Natural killer cell (primary cell): ENCODE measurements around the gene TMEM38A. TPM values are rescaled to one million over a fixed set of nuclear protein-coding genes. Genes with fewer than 3 reads are reported as not detected.

Experiments used
- ATAC-seq, 3 donors: fragments of 150-1000 bp in 2 of 3; fragments of 200-7000 bp in 1 of 3; cut with Tn5 transposase; 1 replicate in 1 of 3; 2 replicates in 2 of 3; pipeline ENCODE4 v1.10.0; 2021; ENCODE audit warnings: mild to moderate bottlenecking in 2 of 3, moderate library complexity in 2 of 3
- DNase-seq, 2 donors: peaks; one replicate each; pipeline versions ENCODE4 v3.0.0 to v3.0.0-alpha.2; 2013 to 2021; ENCODE audit warnings: mixed read lengths in 1 of 2
- H3K27ac ChIP-seq: one replicate; pipeline ENCODE4 v1.5.1; 2013; ENCODE audit warnings: mild to moderate bottlenecking, low read length
- H3K27me3 ChIP-seq: one replicate; pipeline ENCODE4 v1.6.1; 2013; ENCODE audit warnings: low read length; ENCODE audit not compliant: control insufficient read depth, insufficient read depth
- H3K36me3 ChIP-seq: one replicate; pipeline ENCODE4 v1.6.1; 2013; ENCODE audit warnings: low read length; ENCODE audit not compliant: control insufficient read depth, insufficient read depth
- H3K4me1 ChIP-seq: one replicate; pipeline ENCODE4 v1.6.1; 2013; ENCODE audit warnings: low read length; ENCODE audit not compliant: control insufficient read depth, insufficient read depth
- H3K4me3 ChIP-seq: one replicate; pipeline ENCODE4 v1.5.1; 2013; ENCODE audit warnings: low read length
- H3K9me3 ChIP-seq: one replicate; pipeline ENCODE4 v1.6.1; 2013; ENCODE audit warnings: low read length; ENCODE audit not compliant: control insufficient read depth, insufficient read depth
- H3K27ac Mint-ChIP-seq, 2 donors: one replicate each; pipeline ENCODE4 v1.8.0; 2022; ENCODE audit warnings: mild to moderate bottlenecking in 2 of 2, mixed read lengths in 2 of 2, moderate library complexity in 1 of 2
- H3K27me3 Mint-ChIP-seq, 2 donors: one replicate each; pipeline ENCODE4 v1.8.0; 2022; ENCODE audit warnings: low read depth in 2 of 2, mixed read lengths in 2 of 2
- H3K36me3 Mint-ChIP-seq: one replicate; pipeline ENCODE4 v1.8.0; 2022; ENCODE audit warnings: mixed read lengths
- H3K4me1 Mint-ChIP-seq, 2 donors: one replicate each; pipeline ENCODE4 v1.8.0; 2022; ENCODE audit warnings: mixed read lengths in 2 of 2
- H3K4me3 Mint-ChIP-seq: one replicate; pipeline ENCODE4 v1.8.0; 2022; ENCODE audit warnings: mild to moderate bottlenecking, moderate library complexity, mixed read lengths
- H3K9me3 Mint-ChIP-seq, 2 donors: one replicate each; pipeline ENCODE4 v1.8.0; 2022; ENCODE audit warnings: mixed read lengths in 2 of 2
- CTCF ChIP-seq: fragments of 200-600 bp; IDR thresholded peaks from one replicate; pipeline ENCODE4 v1.8.0; 2022; ENCODE audit warnings: antibody characterized with exemption
- WGBS: methylation state at CpG from one replicate; pipeline ENCODE4 v1.1.7; 2013; ENCODE audit warnings: missing lambda C conversion rate; ENCODE audit not compliant: insufficient coverage; 5-methylcytosine and 5-hydroxymethylcytosine counted together
- intact Hi-C: fragments of 100-400 bp; cut with micrococcal nuclease; formaldehyde crosslinking; loops from one replicate; pipeline ENCODE4 v1.14.2; 2022
- total RNA-seq, 4 donors: library from RNA; stranded (reverse); fragments of 120-200 nt in 1 of 4; gene quantifications; one replicate each; pipeline versions ENCODE4 v1.2.3 to v1.2.4, GENCODE V29; 2013 to 2022

TMEM38A gene
- total RNA-seq, 3 donors from 2014 or later (not counting 1 experiment from before 2014, with no cell fraction given) = 0.29 to 2.2 (median 0.89) TPM

DNA sequence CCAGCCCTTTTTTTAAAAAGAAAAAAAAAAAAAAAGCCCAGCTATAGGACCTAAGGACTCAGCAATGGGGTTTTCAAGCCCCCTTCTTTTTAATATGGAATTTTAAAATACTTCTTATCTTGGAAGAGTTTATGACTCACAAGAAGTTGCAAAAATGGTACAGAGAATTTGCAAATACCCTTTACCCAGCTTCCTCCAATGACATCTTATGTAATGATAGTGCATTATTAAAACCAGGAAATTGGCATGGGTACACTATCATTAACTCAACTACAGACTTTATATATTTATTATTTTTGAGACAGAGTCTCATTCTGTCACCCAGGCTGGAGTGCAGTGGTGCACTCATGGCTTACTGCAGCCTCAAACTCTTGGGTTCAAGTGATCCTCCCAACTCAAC, 16.1 kb downstream of the TMEM38A start:
- intact Hi-C loops = no loop called here
- H3K27ac Mint-ChIP-seq = no peak overlapping the region
- H3K27me3 Mint-ChIP-seq = no peaks in the 10 kb centered on the region
- H3K4me1 Mint-ChIP-seq = no peaks in the 10 kb centered on the region
- Histone ChIP-seq H3K36me3 (no peaks in the 10 kb centered on the region), H3K27ac (no peak overlapping the region), H3K4me3 (no peak overlapping the region), H3K4me1 (no peaks in the 10 kb centered on the region), H3K9me3 (peaks cover 13% of the 10 kb centered on the region), H3K27me3 (no peaks in the 10 kb centered on the region)
- no peak overlapping the region for H3K4me3 Mint-ChIP-seq
- no peak for TF ChIP-seq CTCF
- DNase-seq (no peak), ATAC-seq (no peak)
- peaks cover 2 to 3% of the 10 kb centered on the region in 2 donors for H3K9me3 Mint-ChIP-seq
- no peaks in the 10 kb centered on the region for H3K36me3 Mint-ChIP-seq

DNA sequence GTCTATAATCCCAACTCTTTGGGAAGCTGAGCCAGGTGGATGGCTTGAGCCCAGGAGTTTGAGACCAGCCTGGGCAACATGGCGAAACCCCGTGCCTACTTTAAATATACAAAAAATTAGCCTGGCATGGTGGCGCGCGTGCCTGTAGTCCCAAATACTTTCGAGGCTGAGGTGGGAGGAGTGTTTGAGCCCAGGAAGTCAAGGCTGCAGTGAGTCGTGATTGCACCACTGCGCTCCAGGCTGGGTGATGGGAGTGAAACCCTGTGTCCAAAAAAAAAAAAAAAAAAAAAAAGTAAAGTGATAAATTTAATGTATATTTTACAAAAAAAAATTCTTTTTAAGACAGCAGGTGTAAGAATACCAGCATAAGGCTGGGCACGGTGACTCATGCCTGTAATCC, 17.6 kb downstream of the TMEM38A start:
- Histone ChIP-seq H3K4me1 (no peaks in the 10 kb centered on the region), H3K4me3 (no peak overlapping the region), H3K9me3 (peaks cover 13% of the 10 kb centered on the region), H3K36me3 (no peaks in the 10 kb centered on the region), H3K27ac (no peak overlapping the region), H3K27me3 (no peaks in the 10 kb centered on the region)
- intact Hi-C loops = no loop called here
- Mint-ChIP-seq H3K9me3 (peaks cover 2 to 3% of the 10 kb centered on the region in 2 donors), H3K27ac (no peak overlapping the region), H3K36me3 (no peaks in the 10 kb centered on the region), H3K27me3 (no peaks in the 10 kb centered on the region), H3K4me3 (no peak overlapping the region), H3K4me1 (no peaks in the 10 kb centered on the region)
- WGBS = 99% methylated on average over 8 of the region's 9 CpGs
- no peak for ATAC-seq
- DNase-seq = no peak
- TF ChIP-seq CTCF = no peak

- Mint-ChIP-seq H3K9me3 (peaks cover 2 to 3% of the 10 kb centered on the region in 2 donors), H3K27ac (no peak overlapping the region), H3K27me3 (no peaks in the 10 kb centered on the region), H3K4me1 (no peaks in the 10 kb centered on the region), H3K36me3 (no peaks in the 10 kb centered on the region), H3K4me3 (no peak overlapping the region)
- Histone ChIP-seq H3K4me3 (no peak overlapping the region), H3K9me3 (peaks cover 13% of the 10 kb centered on the region), H3K4me1 (no peaks in the 10 kb centered on the region), H3K36me3 (no peaks in the 10 kb centered on the region), H3K27me3 (no peaks in the 10 kb centered on the region), H3K27ac (no peak overlapping the region)
- ATAC-seq (no peak), DNase-seq (no peak)
- intact Hi-C loops = no loop called here
- WGBS = 97% methylated on average over 11 of the region's 11 CpGs
- no peak for TF ChIP-seq CTCF
These were observed 18.9 kb downstream of the TMEM38A start for GRCh38 chr19:16679811-16680210.

GRCh38 chr19:16682539-16682938, 21.6 kb downstream of the TMEM38A start:
- H3K36me3 Mint-ChIP-seq = no peaks in the 10 kb centered on the region
- Histone ChIP-seq H3K27ac (no peak overlapping the region), H3K4me3 (no peak overlapping the region), H3K36me3 (no peaks in the 10 kb centered on the region), H3K27me3 (no peaks in the 10 kb centered on the region), H3K4me1 (no peaks in the 10 kb centered on the region), H3K9me3 (peaks cover 13% of the 10 kb centered on the region)
- intact Hi-C loops = no loop called here
- H3K4me1 Mint-ChIP-seq = no peaks in the 10 kb centered on the region
- H3K9me3 Mint-ChIP-seq = peaks cover 2 to 3% of the 10 kb centered on the region in 2 donors
- TF ChIP-seq CTCF = no peak
- no peak for ATAC-seq
- no peak overlapping the region for H3K4me3 Mint-ChIP-seq
- 95% methylated on average over 2 of the region's 2 CpGs for WGBS
- H3K27ac Mint-ChIP-seq = no peak overlapping the region
- no peak for DNase-seq
- H3K27me3 Mint-ChIP-seq = no peaks in the 10 kb centered on the region
